Adrenal gland (tissue), 12 donors: ENCODE measurements around the gene RER1. TPM values are rescaled to one million over a fixed set of nuclear protein-coding genes. Genes with fewer than 3 reads are reported as not detected.

Experiments used
- DNase-seq, 7 donors: peaks; one replicate each; pipeline ENCODE4 v3.0.0-alpha.2; 2019 to 2020
- H3K27ac ChIP-seq, 5 donors: fragments of 200-600 bp; sonication (generic) in 4 of 5; 1 replicate in 3 of 5; 2 replicates in 2 of 5; pipeline versions ENCODE4 v1.5.1 to v1.8.0; 2016 to 2020; ENCODE audit warnings: mild to moderate bottlenecking in 1 of 5
- H3K27me3 ChIP-seq: fragments of 200-600 bp; 2 replicates; pipeline ENCODE4 v1.8.0; 2021
- H3K36me3 ChIP-seq, 2 donors: fragments of 200-600 bp; replicated peaks in 1 of 2; 1 replicate in 1 of 2; 2 replicates in 1 of 2; pipeline versions ENCODE4 v1.5.1 to v1.8.0; 2018 to 2022
- H3K4me1 ChIP-seq, 2 donors: fragments of 200-600 bp; replicated peaks in 1 of 2; 1 replicate in 1 of 2; 2 replicates in 1 of 2; pipeline versions ENCODE4 v1.5.1 to v1.8.0; 2018 to 2021
- H3K4me3 ChIP-seq, 4 donors: fragments of 200-600 bp; sonication (generic) in 3 of 4; one replicate each; pipeline ENCODE4 v1.5.1; 2016 to 2018
- H3K9me3 ChIP-seq, 3 donors: fragments of 200-600 bp; sonication (generic) in 1 of 3; replicated peaks in 1 of 3; 1 replicate in 2 of 3; 2 replicates in 1 of 3; pipeline versions ENCODE4 v1.5.1 to v1.8.0; 2016 to 2021
- CTCF ChIP-seq, 6 experiments: fragments of 450-650 bp in 4 of 6; fragments of 200-600 bp in 2 of 6; sonication (generic) in 1 of 6; IDR thresholded peaks; 1 replicate in 5 of 6; 2 replicates in 1 of 6; pipeline versions ENCODE4 v1.5.1 to v1.8.0; 2016 to 2021; ENCODE audit warnings: antibody characterized with exemption in 6 of 6, mild to moderate bottlenecking in 2 of 6, moderate library complexity in 1 of 6
- POLR2A ChIP-seq, 2 donors: fragments of 450-650 bp; IDR thresholded peaks; one replicate each; pipeline ENCODE4 v1.6.1; 2017; ENCODE audit warnings: antibody characterized with exemption in 2 of 2, mild to moderate bottlenecking in 2 of 2, moderate library complexity in 1 of 2
- WGBS, 4 donors: extraction: QIAGEN DNeasy Blood & Tissue Kit in 2 of 4; methylation state at CpG; one replicate each; pipeline versions ENCODE4 v1.1.5 to v1.1.7; 2013 to 2017; 5-methylcytosine and 5-hydroxymethylcytosine counted together
- intact Hi-C, 2 donors: fragments of 100-400 bp; cut with DNase I; formaldehyde crosslinking; loops; one replicate each; pipeline versions ENCODE4 v1.14.1 to v1.15.0; 2022 to 2023
- polyA plus RNA-seq, 3 donors: library from polyadenylated mRNA; stranded (reverse); fragments of 200-250 nt in 2 of 3; fragments of 350-450 nt in 1 of 3; fragmentation: Illumina TruSeq in 1 of 3; extraction: RNeasy Lipid Tissue Mini Kit (QIAGEN cat#74804) in 1 of 3; gene quantifications; one replicate each; pipeline ENCODE4 v1.2.3, GENCODE V29; 2013 to 2014
- total RNA-seq, 9 donors: library from RNA; depleted of rRNA in 4 of 9; stranded (reverse); fragments of >200 nt in 4 of 9; fragments of 120-200 nt in 1 of 9; fragmentation: NEBNext Ultra II Directional in 1 of 9; extraction: Animal tissue kit (Norgen Biotek cat#: 25700) in 1 of 9; gene quantifications; one replicate each; pipeline versions ENCODE4 v1.1.0 to v1.2.4, GENCODE V29; 2013 to 2023
- donor health status: healthy with polysubstance abuse.
- donor health status: Bipolar disorder and iron deficiency.
- donor health status: DM: yes; HTN: yes; CAD: no.
- donor health status: DM: no; HTN: no; CAD: no.
- donor health status: DM: no; HTN: no; CAD: no.
- donor health status: DM: yes; HTN: yes; CAD: no.

RER1 gene
- total and polyA plus RNA-seq, 12 donors, result 106 to 345 (median 167) TPM

- intact Hi-C loops, result loop anchor here in 1 of 2 donors (10.0 kb wide), 1 partner anchor 999 kb away; no protein-coding TSS in a partner anchor
- H3K27ac ChIP-seq, result no peak overlapping the region
- no peaks in the 10 kb centered on the region for H3K36me3 ChIP-seq
- WGBS, 4 donors, result 59 to 73% (median 70%) methylated on average over 11 of the region's 11 CpGs
- H3K27me3 ChIP-seq, result peaks cover 12% of the 10 kb centered on the region
- no peak overlapping the region for H3K4me3 ChIP-seq
- no peaks in the 10 kb centered on the region for H3K4me1 ChIP-seq
- TF ChIP-seq POLR2A (IDR thresholded peaks at IDR 0.05) (no peak), CTCF (IDR thresholded peaks at IDR 0.05) (no peak)
- no peak for DNase-seq
- H3K9me3 ChIP-seq, result no peaks in the 10 kb centered on the region
Measured at GRCh38 chr1:2425892-2426291, 34.3 kb downstream of the RER1 start.

- H3K4me1 ChIP-seq, result no peaks in the 10 kb centered on the region
- intact Hi-C loops, result loop anchor here in 1 of 2 donors (10.0 kb wide), 1 partner anchor 998 kb away; no protein-coding TSS in a partner anchor
- no peak overlapping the region for H3K27ac ChIP-seq
- no peaks in the 10 kb centered on the region for H3K36me3 ChIP-seq
- no peak for DNase-seq
- WGBS, 4 donors, result 47 to 78% (median 70%) methylated on average over 3 to 18 of the region's 18 CpGs
- no peak overlapping the region for H3K4me3 ChIP-seq
- H3K9me3 ChIP-seq, result no peaks in the 10 kb centered on the region
- no peak for TF ChIP-seq POLR2A (IDR thresholded peaks at IDR 0.05)
- no peak for TF ChIP-seq CTCF (IDR thresholded peaks at IDR 0.05)
- peaks cover 15% of the 10 kb centered on the region for H3K27me3 ChIP-seq
Measured at GRCh38 chr1:2426540-2426939, 34.9 kb downstream of the RER1 start.

GRCh38 chr1:2427051-2427450 is 35.4 kb downstream of the RER1 start:
- Histone ChIP-seq H3K4me3 (no peak overlapping the region), H3K27me3 (peaks cover 17% of the 10 kb centered on the region), H3K9me3 (no peaks in the 10 kb centered on the region), H3K36me3 (no peaks in the 10 kb centered on the region), H3K4me1 (no peaks in the 10 kb centered on the region), H3K27ac (no peak overlapping the region)
- no peak for DNase-seq
- 74 to 80% (median 78%) methylated on average over 8 to 18 of the region's 18 CpGs for WGBS, 4 donors
- intact Hi-C loops, result loop anchor here in 1 of 2 donors (10.0 kb wide), 1 partner anchor 998 kb away; no protein-coding TSS in a partner anchor
- TF ChIP-seq CTCF (IDR thresholded peaks at IDR 0.05) (no peak), POLR2A (IDR thresholded peaks at IDR 0.05) (no peak)

GRCh38 chr1:2427976-2428375 is 36.3 kb downstream of the RER1 start:
- Histone ChIP-seq H3K4me1 (no peaks in the 10 kb centered on the region), H3K9me3 (no peaks in the 10 kb centered on the region), H3K27me3 (peaks cover 24% of the 10 kb centered on the region), H3K27ac (no peak overlapping the region), H3K4me3 (no peak overlapping the region), H3K36me3 (no peaks in the 10 kb centered on the region)
- 71 to 81% (median 76%) methylated on average over 3 to 10 of the region's 10 CpGs for WGBS, 4 donors
- TF ChIP-seq CTCF (IDR thresholded peaks at IDR 0.05) (no peak), POLR2A (IDR thresholded peaks at IDR 0.05) (no peak)
- intact Hi-C loops, result loop anchor here in 1 of 2 donors (10.0 kb wide), 1 partner anchor 997 kb away; no protein-coding TSS in a partner anchor
- DNase-seq, result no peak
